Activated CD4-positive, alpha-beta T cell treated with anti-CD3 and anti-CD28 coated beads, Interleukin-2, amount 50 U/mL, for 16 hours (primary cell): ENCODE results near the gene PABPC1L2B.
"Not testable (repeated sequence)": the region's sequence is repeated elsewhere in the genome, so short reads cannot be mapped to it uniquely, and the experiment has no call there.

Source experiments
- DNase-seq: peaks from one replicate; pipeline ENCODE4 v3.0.0-alpha.2; 2020

The PABPC1L2B gene

DNA sequence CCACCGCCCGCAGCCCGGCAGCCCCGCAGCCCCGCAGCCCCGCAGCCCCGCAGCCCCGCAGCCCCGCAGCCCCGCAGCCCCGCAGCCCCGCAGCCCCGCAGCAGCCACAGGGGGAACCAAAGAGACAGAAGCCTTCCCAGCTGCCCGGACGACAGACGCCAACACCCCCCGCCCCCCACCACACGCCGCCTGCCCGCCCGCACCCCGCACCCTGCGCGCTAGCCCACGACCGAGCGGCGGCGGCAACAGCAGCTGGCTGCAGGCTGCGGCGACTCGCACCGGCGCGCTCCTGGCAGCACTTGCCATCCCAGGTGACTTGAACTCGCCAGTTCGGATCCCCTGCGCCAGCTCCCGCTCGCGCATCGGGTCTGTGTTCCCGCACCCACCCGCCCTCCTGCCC is at the start of gene PABPC1L2B:
PABPC1L2B (plus strand) TSS at position 207 of the 400 bp plus-strand sequence. CDS start 704 bp downstream, outside the sequence.
- not testable (repeated sequence) for DNase-seq

DNA sequence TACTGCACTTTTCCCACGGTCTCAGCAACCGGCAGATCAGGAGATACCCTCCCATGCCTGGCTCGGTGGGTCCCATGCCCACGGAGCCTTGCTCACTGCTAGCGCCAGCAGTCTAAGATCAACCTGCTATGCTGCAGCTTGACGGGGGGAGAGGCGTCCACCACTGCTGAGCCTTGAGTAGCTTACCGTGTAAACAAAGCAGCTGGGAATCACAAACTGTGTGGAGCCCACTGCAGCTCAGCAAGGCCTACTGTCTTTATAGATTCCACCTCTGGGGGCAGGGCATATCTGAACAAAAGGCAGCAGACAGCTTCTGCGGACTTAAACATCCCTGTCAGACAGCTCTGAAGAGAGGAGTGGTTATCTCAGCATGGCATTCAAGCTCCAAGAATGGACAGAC is 42.8 kb upstream of the PABPC1L2B start:
- DNase-seq: not testable (repeated sequence)

DNA sequence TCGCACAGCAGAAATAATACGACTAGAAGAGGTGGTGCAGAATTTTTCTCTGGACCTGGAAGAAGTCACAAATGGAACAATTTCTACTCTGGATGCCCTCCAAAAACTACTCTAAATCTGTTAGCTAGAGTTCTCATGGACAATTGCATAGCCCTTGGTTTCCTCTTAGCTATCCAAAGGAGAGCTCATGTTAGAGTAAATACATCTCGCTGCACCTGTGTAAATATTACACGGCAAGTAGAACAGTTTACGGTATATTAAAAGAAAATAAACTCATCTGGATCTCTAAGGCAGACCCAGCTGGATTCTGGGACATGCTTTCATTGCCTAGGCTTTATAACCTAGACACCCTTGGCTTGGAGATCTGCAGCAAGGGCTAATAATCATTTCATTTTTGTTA is 30.9 kb upstream of the PABPC1L2B start:
- not testable (repeated sequence) for DNase-seq

DNA sequence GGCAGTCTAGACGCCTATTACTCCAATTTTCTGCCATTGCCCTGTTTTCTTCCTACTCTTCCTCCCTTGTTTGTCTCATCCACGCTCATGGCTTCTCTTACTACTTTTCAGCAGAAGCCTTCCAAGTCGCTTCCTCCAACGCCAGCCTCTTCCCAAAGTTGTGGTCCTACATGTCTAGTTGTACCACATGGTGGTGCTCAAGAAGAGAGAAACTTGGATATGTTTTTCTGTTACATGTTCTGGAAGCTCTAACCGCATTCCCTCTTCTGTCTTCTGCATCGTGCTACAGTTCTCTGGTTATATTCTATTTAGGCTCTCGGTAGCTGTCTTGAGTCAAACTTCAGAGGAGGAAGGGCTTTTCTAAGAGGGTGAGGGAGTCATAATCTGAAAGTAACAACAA is 27.9 kb upstream of the PABPC1L2B start:
- not testable (repeated sequence) for DNase-seq

DNA sequence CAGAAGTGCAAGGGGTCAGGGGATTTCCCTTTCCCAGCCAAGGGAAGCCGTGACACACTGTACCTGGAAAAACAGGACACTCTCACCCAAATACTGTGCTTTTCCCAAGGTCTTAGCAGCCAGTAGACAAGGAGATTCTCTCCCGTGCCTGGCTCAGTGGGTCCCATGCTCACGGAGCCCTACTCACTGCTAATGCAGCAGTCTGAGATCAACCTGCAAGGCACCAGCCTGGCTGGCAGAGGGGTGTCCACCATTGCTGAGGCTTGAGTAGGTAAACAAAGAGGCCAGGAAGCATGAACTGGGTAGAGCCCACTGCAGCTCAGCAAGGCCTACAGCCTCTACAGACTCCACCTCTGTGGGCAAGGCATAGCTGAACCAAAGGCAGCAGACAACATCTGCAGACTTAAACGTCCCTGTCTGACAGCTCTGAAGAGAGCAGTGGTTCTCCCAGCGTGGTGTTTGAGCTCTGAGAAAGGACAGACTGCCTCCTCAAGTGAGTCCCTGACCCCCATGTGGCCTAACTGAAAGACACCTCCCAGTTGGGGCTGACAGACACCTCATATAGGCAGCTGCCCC is 21.8 kb upstream of the PABPC1L2B start:
- DNase-seq: not testable (repeated sequence)

DNA sequence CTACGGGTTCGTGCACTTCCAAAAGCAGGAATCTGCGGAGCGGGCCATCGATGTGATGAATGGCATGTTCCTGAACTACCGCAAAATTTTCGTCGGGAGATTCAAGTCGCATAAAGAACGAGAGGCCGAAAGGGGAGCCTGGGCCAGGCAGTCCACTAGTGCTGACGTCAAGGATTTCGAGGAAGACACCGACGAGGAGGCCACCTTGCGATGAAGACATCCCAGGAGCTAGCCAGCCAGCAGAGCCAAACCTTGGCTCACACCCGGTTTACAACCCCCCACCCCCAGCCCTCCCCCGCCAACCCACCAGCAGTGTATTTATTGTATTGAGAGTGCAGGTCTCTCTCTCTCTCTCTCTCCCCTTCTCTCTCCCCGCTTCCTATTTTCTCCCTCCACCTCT is 1.3 kb downstream of the PABPC1L2B start:
- not testable (repeated sequence) for DNase-seq

DNA sequence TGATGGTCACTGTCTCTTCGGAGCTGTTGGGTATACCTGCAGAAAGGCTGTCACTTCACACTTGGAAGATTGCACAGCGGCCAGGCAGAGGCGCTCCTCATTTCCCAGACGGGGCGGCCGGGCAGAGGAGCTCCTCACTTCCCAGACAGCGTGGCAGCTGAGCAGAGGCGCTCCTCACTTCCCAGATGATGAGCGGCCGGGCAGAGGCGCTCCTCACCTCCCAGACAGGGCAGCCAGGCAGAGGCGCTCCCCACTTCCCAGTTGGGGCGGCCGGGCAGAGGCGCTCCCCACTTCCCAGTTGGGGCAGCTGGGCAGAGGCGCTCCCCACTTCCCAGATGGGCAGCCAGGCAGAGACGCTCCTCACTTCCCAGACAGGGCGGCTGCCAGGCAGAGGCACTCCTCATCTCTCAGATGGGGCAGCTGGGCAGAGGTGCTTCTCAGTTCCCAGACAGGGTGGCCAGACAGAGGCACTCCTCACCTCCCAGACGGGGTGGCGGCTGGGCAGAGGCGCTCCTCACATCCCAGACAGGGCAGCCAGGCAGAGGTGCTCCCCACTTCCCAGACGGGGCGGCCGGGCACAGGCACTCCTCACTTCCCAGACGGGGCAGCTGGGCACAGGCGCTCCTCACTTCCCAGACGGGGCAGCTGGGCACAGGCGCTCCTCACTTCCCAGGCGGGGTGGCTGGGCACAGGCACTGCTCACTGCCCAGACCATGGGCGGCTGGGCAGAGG is 18.8 kb downstream of the PABPC1L2B start:
- no peak for DNase-seq

DNA sequence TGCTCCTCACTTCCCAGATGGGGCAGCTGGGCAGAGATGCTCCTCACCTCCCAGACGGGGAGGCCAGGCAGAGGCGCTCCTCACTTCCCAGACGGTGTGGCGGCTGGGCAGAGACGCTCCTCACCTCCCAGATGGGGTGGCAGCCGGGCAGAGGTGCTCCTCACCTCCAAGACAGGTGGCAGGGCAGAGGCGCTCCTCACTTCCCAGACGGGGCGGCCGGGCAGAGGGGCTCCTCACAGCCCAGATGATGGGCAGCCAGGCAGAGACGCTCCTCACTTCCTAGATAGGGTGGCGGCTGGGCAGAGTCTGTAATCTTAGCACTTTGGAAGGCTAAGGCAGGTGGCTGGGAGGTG is 19.3 kb downstream of the PABPC1L2B start:
- not testable (repeated sequence) for DNase-seq

DNA sequence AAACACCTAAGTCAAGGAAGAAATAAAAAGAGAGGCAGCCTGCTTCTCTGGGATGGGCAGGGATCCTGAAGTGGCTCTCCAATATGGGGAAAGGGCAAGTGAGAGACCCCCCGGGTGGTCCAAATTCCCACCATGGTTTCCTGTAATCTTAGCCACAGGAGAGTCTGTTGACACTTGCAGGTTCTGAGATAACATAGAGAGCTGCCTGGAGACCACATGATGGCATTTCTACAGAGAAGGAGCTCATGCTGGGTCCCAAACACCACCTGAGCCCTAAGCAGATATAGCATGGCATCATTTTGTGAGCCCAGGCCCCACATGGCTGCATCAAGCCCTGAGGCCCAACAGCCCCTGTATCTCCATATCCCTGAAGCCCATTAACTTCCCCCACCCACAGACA is 26.1 kb downstream of the PABPC1L2B start:
- no peak for DNase-seq
